Transverse colon (tissue), 4 donors: Measurements from ENCODE around the gene STK39. TPM values are rescaled to one million over a fixed set of nuclear protein-coding genes. Genes with fewer than 3 reads are reported as not detected.

Experiments used
- DNase-seq: peaks from one replicate; pipeline ENCODE4 v3.0.0-alpha.2; 2019
- H3K27ac ChIP-seq, 4 donors: fragments of 200-600 bp; sonication (generic); 2 replicates each; pipeline ENCODE4 v1.5.1; 2016 to 2018; ENCODE audit warnings: inconsistent platforms in 4 of 4
- H3K27me3 ChIP-seq: fragments of 200-600 bp; sonication (generic); 2 replicates; pipeline ENCODE4 v1.5.1; 2017; ENCODE audit warnings: inconsistent platforms
- H3K36me3 ChIP-seq, 4 donors: fragments of 200-600 bp; sonication (generic); 2 replicates each; pipeline ENCODE4 v1.5.1; 2017 to 2019; ENCODE audit warnings: inconsistent platforms in 4 of 4
- H3K4me1 ChIP-seq, 4 donors: fragments of 200-600 bp; sonication (generic); 2 replicates each; pipeline ENCODE4 v1.5.1; 2017 to 2020; ENCODE audit warnings: inconsistent platforms in 4 of 4
- H3K4me3 ChIP-seq, 4 donors: fragments of 200-600 bp; sonication (generic); 1 replicate in 1 of 4; 2 replicates in 3 of 4; pipeline versions ENCODE4 v1.5.1 to v1.6.1; 2017 to 2019; ENCODE audit warnings: inconsistent platforms in 4 of 4
- H3K9me3 ChIP-seq, 2 donors: fragments of 200-600 bp; sonication (generic); 2 replicates each; pipeline ENCODE4 v1.5.1; 2017 to 2019; ENCODE audit warnings: inconsistent platforms in 2 of 2
- EP300 ChIP-seq: sonication (generic); formaldehyde crosslinking; IDR thresholded peaks from one replicate; pipeline ENCODE4 v1.6.1; 2017; ENCODE audit warnings: antibody characterized with exemption, low read depth
- POLR2A ChIP-seq: fragments of 450-650 bp; IDR thresholded peaks from one replicate; pipeline ENCODE4 v1.6.1; 2016; ENCODE audit warnings: antibody characterized with exemption, mild to moderate bottlenecking, moderate library complexity
- POLR2AphosphoS5 ChIP-seq, 3 donors: sonication (generic); formaldehyde crosslinking; IDR thresholded peaks; one replicate each; pipeline ENCODE4 v1.6.1; 2016; ENCODE audit warnings: antibody characterized with exemption in 3 of 3
- WGBS, 2 donors: methylation state at CpG; one replicate each; pipeline ENCODE4 v1.1.5; 2018; ENCODE audit warnings: low coverage in 1 of 2; 5-methylcytosine and 5-hydroxymethylcytosine counted together
- in situ Hi-C, 4 donors: fragments of 200-750 bp; cut with MboI; loops; one replicate each; pipeline versions ENCODE4 v1.15.0 to v1.15.1; 2017; ENCODE audit warnings: low sequenced_read_pairs in 3 of 4, low pct_ligation_motif_present in 1 of 4, low pct_unique_long_range_greater_than_20kb in 1 of 4
- intact Hi-C: fragments of 100-400 bp; cut with DNase I; formaldehyde crosslinking; loops from one replicate; pipeline ENCODE4 v1.15.1; 2023; ENCODE audit warnings: low total_unique reads
- total RNA-seq, 4 donors: library from RNA; depleted of rRNA; stranded (reverse); fragments of >200 nt; gene quantifications; one replicate each; pipeline ENCODE4 v1.1.0, GENCODE V29; 2016
- TF ChIP-seq, protein P1 (sequence below), 5 experiments: fragments of 200-600 bp in 3 of 5; fragments of 450-650 bp in 2 of 5; sonication (generic) in 3 of 5; IDR thresholded peaks; 1 replicate in 2 of 5; 2 replicates in 3 of 5; pipeline ENCODE4 v1.5.1; 2016 to 2017; ENCODE audit warnings: antibody characterized with exemption in 5 of 5, inconsistent platforms in 3 of 5, mild to moderate bottlenecking in 2 of 5, moderate library complexity in 1 of 5

Gene STK39
- total RNA-seq, 4 donors from 2014 or later: 30.6 to 46.1 (median 36.7) TPM

DNA sequence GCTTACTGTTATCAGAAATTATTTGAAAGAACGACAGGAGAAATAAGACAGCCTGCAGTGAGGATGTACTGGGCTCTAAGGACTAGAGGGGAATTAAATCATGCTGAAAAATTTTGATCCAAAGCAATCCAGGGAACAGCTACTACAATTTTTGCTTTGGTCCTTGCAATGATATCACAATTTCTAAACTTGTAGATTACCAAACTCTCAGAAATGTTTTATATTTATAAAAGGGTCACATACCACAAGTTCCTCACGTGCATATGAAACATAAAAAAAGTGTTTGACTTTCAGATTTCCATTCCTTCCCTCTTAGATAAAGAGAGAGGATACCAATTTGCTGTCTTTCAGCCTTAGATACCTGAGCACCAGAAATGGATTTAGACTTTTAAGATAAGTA, 261.2 kb downstream of the STK39 start:
- DNase-seq: no peak
- Histone ChIP-seq H3K27me3 (no peaks in the 10 kb centered on the region), H3K36me3 (peaks cover 0 to 3% (median 0%) of the 10 kb centered on the region in 4 donors), H3K9me3 (no peaks in the 10 kb centered on the region), H3K27ac (no peak overlapping the region), H3K4me3 (no peak overlapping the region), H3K4me1 (no peaks in the 10 kb centered on the region)
- in situ Hi-C loops: no loop called here
- intact Hi-C loops: no loop called here
- 67 to 85% methylated on average over 2 of the region's 2 CpGs for WGBS, 2 donors
- TF ChIP-seq POLR2A (no peak), POLR2AphosphoS5 (IDR thresholded peaks at IDR 0.05) (no peak), EP300 (no peak)
- TF ChIP-seq, protein P1, sequence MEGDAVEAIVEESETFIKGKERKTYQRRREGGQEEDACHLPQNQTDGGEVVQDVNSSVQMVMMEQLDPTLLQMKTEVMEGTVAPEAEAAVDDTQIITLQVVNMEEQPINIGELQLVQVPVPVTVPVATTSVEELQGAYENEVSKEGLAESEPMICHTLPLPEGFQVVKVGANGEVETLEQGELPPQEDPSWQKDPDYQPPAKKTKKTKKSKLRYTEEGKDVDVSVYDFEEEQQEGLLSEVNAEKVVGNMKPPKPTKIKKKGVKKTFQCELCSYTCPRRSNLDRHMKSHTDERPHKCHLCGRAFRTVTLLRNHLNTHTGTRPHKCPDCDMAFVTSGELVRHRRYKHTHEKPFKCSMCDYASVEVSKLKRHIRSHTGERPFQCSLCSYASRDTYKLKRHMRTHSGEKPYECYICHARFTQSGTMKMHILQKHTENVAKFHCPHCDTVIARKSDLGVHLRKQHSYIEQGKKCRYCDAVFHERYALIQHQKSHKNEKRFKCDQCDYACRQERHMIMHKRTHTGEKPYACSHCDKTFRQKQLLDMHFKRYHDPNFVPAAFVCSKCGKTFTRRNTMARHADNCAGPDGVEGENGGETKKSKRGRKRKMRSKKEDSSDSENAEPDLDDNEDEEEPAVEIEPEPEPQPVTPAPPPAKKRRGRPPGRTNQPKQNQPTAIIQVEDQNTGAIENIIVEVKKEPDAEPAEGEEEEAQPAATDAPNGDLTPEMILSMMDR (IDR thresholded peaks at IDR 0.05): no peak

DNA sequence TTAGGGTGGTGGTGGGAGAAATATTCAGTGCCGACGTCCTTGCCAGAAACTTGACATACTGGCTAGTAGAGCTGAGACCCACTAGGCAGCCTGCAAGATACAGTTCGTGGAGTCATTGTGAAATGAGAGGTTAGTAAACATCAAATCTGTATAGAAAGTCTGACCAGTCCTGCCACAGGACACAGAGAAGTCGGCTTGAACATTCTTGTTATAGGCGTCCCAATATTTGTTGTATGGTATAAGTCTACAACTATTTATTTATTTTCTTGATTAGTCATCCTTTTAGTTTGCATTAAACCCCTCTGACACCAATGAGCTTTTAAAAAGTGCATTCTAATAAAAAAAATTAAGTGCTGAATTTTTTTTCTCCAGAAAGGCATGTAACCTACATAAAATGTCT, 265.4 kb downstream of the STK39 start:
- Histone ChIP-seq H3K36me3 (peaks cover 0 to 3% (median 0%) of the 10 kb centered on the region in 4 donors), H3K27ac (no peak overlapping the region), H3K4me1 (no peaks in the 10 kb centered on the region), H3K9me3 (no peaks in the 10 kb centered on the region), H3K4me3 (no peak overlapping the region), H3K27me3 (no peaks in the 10 kb centered on the region)
- no peak for TF ChIP-seq EP300
- no peak for TF ChIP-seq POLR2A
- TF ChIP-seq POLR2AphosphoS5 (IDR thresholded peaks at IDR 0.05): no peak
- TF ChIP-seq, protein P1 (IDR thresholded peaks at IDR 0.05): no peak
- no peak for DNase-seq
- intact Hi-C loops: no loop called here
- 91 to 100% methylated on average over 1 to 5 of the region's 5 CpGs for WGBS, 2 donors
- in situ Hi-C loops: no loop called here

DNA sequence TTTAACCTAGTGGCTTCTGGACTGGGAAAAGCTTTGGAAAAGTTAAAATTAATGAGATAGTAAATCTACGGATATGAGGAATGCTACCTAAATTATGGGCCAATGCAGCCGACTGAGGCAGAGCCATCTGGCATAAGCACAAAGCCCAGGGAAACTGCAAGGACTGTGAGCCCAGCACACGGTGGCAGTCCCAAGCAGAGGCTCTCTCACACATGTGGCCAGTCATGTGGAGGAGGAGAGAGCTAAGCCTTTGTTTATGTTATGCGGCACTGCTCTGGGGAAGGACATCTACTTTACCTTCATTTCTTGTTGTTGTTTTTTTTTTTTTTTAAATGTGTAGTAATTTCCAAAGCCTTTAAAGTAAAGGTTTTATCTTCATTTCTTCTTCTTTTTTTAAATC, 267.0 kb downstream of the STK39 start:
- in situ Hi-C loops (no loop called here), intact Hi-C loops (no loop called here)
- H3K27me3 ChIP-seq: no peaks in the 10 kb centered on the region
- 90 to 92% methylated on average over 4 of the region's 4 CpGs for WGBS, 2 donors
- H3K36me3 ChIP-seq: peaks cover 0 to 3% (median 0%) of the 10 kb centered on the region in 4 donors
- TF ChIP-seq, protein P1 (IDR thresholded peaks at IDR 0.05): no peak
- TF ChIP-seq POLR2AphosphoS5 (IDR thresholded peaks at IDR 0.05) (no peak), EP300 (no peak), POLR2A (no peak)
- no peaks in the 10 kb centered on the region for H3K9me3 ChIP-seq
- no peak overlapping the region for H3K27ac ChIP-seq
- no peaks in the 10 kb centered on the region for H3K4me1 ChIP-seq
- no peak overlapping the region for H3K4me3 ChIP-seq
- no peak for DNase-seq

DNA sequence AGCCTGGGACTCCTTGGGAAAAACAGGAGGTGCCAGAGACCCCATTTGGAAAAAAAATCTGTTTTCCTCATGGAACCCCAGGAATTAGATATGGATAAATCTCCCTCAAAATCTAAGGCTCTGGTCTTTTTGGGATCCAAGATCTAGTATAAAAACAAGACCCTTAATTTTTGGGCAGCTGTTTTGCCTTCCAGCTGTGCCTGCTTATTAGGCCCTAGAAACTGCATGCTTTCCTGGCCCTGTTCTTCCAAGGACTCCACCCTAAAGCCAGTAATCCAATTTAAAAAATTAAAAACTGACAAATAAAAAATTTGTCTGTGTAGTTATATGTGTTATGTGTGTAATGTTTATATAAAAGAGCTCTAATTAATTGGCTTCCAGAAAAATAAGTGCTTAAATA, 274.6 kb downstream of the STK39 start:
- no peak for DNase-seq
- Histone ChIP-seq H3K9me3 (peaks cover 0 to 10% of the 10 kb centered on the region in 2 donors), H3K27me3 (no peaks in the 10 kb centered on the region), H3K27ac (no peak overlapping the region), H3K36me3 (peaks cover 0 to 4% (median 0%) of the 10 kb centered on the region in 4 donors), H3K4me3 (no peak overlapping the region), H3K4me1 (peaks cover 0 to 6% (median 0%) of the 10 kb centered on the region in 4 donors)
- intact Hi-C loops (no loop called here), in situ Hi-C loops (no loop called here)
- TF ChIP-seq EP300 (no peak), POLR2AphosphoS5 (IDR thresholded peaks at IDR 0.05) (no peak), POLR2A (no peak)
- TF ChIP-seq, protein P1 (IDR thresholded peaks at IDR 0.05): no peak
